ENCODE results near the gene RRAS2. TPM values are rescaled to one million over a fixed set of nuclear protein-coding genes. Genes with fewer than 3 reads are reported as not detected.

The RRAS2 gene
- total RNA-seq, 1 experiment from 2014 or later: 128 TPM

GRCh38 chr11:14399087-14399486 is 40.1 kb upstream of the RRAS2 start:
- Mint-ChIP-seq H3K27ac (ENCODE audit: low read depth, unreplicated experiment) (no peak overlapping the region), H3K27me3 (ENCODE audit: insufficient read depth, unreplicated experiment) (no peaks in the 10 kb centered on the region), H3K4me1 (ENCODE audit: insufficient read depth, unreplicated experiment) (peaks cover 15% of the 10 kb centered on the region), H3K9me3 (ENCODE audit: unreplicated experiment) (no peaks in the 10 kb centered on the region), H3K4me3 (ENCODE audit: unreplicated experiment) (no peak overlapping the region), H3K36me3 (ENCODE audit: insufficient read depth, unreplicated experiment) (no peaks in the 10 kb centered on the region)
- TF ChIP-seq CTCF (IDR thresholded peaks at IDR 0.05; ENCODE audit: unreplicated experiment): no peak
- BruUV-seq (replicated peaks): no TSS peak
- DNase-seq (ENCODE audit: unreplicated experiment): no peak
- POLR2A ChIA-PET: interaction anchor here (0.7 to 1.8 kb wide), 4 partner anchors 11 to 86 kb away, joined by 3 read pairs; no protein-coding TSS in a partner anchor
- intact Hi-C loops (cut with micrococcal nuclease): no loop called here
- CTCF ChIA-PET: interaction anchor here (0.6 to 1.4 kb wide), 3 partner anchors 9 to 12 kb away, joined by 3 to 5 read pairs (median 4); no protein-coding TSS in a partner anchor

GRCh38 chr11:14396273-14396672 is 37.3 kb upstream of the RRAS2 start:
- Mint-ChIP-seq H3K36me3 (ENCODE audit: insufficient read depth, unreplicated experiment) (no peaks in the 10 kb centered on the region), H3K27ac (ENCODE audit: low read depth, unreplicated experiment) (no peak overlapping the region), H3K27me3 (ENCODE audit: insufficient read depth, unreplicated experiment) (no peaks in the 10 kb centered on the region), H3K9me3 (ENCODE audit: unreplicated experiment) (no peaks in the 10 kb centered on the region), H3K4me1 (ENCODE audit: insufficient read depth, unreplicated experiment) (peaks cover 15% of the 10 kb centered on the region), H3K4me3 (ENCODE audit: unreplicated experiment) (no peak overlapping the region)
- no TSS peak for BruUV-seq (replicated peaks)
- no peak for DNase-seq (ENCODE audit: unreplicated experiment)
- TF ChIP-seq CTCF (IDR thresholded peaks at IDR 0.05; ENCODE audit: unreplicated experiment): no peak
- intact Hi-C loops (cut with micrococcal nuclease): no loop called here
- POLR2A ChIA-PET: interaction anchor here (0.7 to 3.7 kb wide), 4 partner anchors 9 to 23 kb away, joined by 3 to 11 read pairs (median 3); no protein-coding TSS in a partner anchor
- CTCF ChIA-PET: interaction anchor here (1.2 to 2.1 kb wide), 2 partner anchors 9 to 23 kb away, joined by 3 to 6 read pairs; no protein-coding TSS in a partner anchor

GRCh38 chr11:14393889-14394288 is 34.9 kb upstream of the RRAS2 start:
- no TSS peak for BruUV-seq (replicated peaks)
- TF ChIP-seq CTCF (IDR thresholded peaks at IDR 0.05; ENCODE audit: unreplicated experiment): no peak
- Mint-ChIP-seq H3K36me3 (ENCODE audit: insufficient read depth, unreplicated experiment) (no peaks in the 10 kb centered on the region), H3K27ac (ENCODE audit: low read depth, unreplicated experiment) (no peak overlapping the region), H3K9me3 (ENCODE audit: unreplicated experiment) (no peaks in the 10 kb centered on the region), H3K4me3 (ENCODE audit: unreplicated experiment) (no peak overlapping the region), H3K4me1 (ENCODE audit: insufficient read depth, unreplicated experiment) (peaks cover 15% of the 10 kb centered on the region), H3K27me3 (ENCODE audit: insufficient read depth, unreplicated experiment) (no peaks in the 10 kb centered on the region)
- DNase-seq (ENCODE audit: unreplicated experiment): no peak
- CTCF ChIA-PET: interaction anchor here (0.6 to 1.4 kb wide), 4 partner anchors 19 to 92 kb away, joined by 3 to 6 read pairs (median 4); no protein-coding TSS in a partner anchor
- POLR2A ChIA-PET: no interaction called here
- intact Hi-C loops (cut with micrococcal nuclease): no loop called here

GRCh38 chr11:14393129-14393528 is 34.1 kb upstream of the RRAS2 start:
- CTCF ChIA-PET: interaction anchor here (0.7 to 0.9 kb wide), 2 partner anchors 25 to 125 kb away, joined by 3 read pairs; no protein-coding TSS in a partner anchor

More at GRCh38 chr11:14393129-14393528, 34.1 kb upstream of the RRAS2 start:
- no peak for DNase-seq (ENCODE audit: unreplicated experiment)
- Mint-ChIP-seq H3K27me3 (ENCODE audit: insufficient read depth, unreplicated experiment) (no peaks in the 10 kb centered on the region), H3K4me1 (ENCODE audit: insufficient read depth, unreplicated experiment) (peaks cover 8% of the 10 kb centered on the region), H3K36me3 (ENCODE audit: insufficient read depth, unreplicated experiment) (no peaks in the 10 kb centered on the region), H3K4me3 (ENCODE audit: unreplicated experiment) (no peak overlapping the region), H3K27ac (ENCODE audit: low read depth, unreplicated experiment) (no peak overlapping the region), H3K9me3 (ENCODE audit: unreplicated experiment) (no peaks in the 10 kb centered on the region)
- TF ChIP-seq CTCF (IDR thresholded peaks at IDR 0.05; ENCODE audit: unreplicated experiment): no peak
- POLR2A ChIA-PET: no interaction called here
- intact Hi-C loops (cut with micrococcal nuclease): no loop called here
- BruUV-seq (replicated peaks): no TSS peak
